SK-N-SH treated with all-trans-retinoic acid at 6 μM for 48 hours (cell line): Measurements from ENCODE around the gene RGS6.

ENCODE experiments used
- ATAC-seq: fragments of 200-7000 bp; cut with Tn5 transposase; 3 replicates; pipeline ENCODE4 v1.9.1; 2020; ENCODE audit warnings: mild to moderate bottlenecking, moderate library complexity
- BACH2 ChIP-seq: fragments of 250-450 bp; sonication (Bioruptor Pico); IDR thresholded peaks from 2 replicates; pipeline ENCODE4 v1.9.0; 2021; ENCODE audit warnings: mild to moderate bottlenecking, borderline replicate concordance
- CREB5 ChIP-seq: fragments of 250-450 bp; sonication (Bioruptor Pico); IDR thresholded peaks from 2 replicates; pipeline ENCODE4 v1.5.1; 2020; ENCODE audit warnings: low read depth, mild to moderate bottlenecking, moderate library complexity
- CSDC2 ChIP-seq: fragments of 250-450 bp; sonication (Bioruptor Pico); IDR thresholded peaks from 2 replicates; pipeline ENCODE4 v1.5.0; 2020; ENCODE audit warnings: mild to moderate bottlenecking, moderate library complexity
- CSRNP3 ChIP-seq: fragments of 250-450 bp; sonication (Bioruptor Pico); IDR thresholded peaks from 2 replicates; pipeline ENCODE4 v1.5.1; 2021; ENCODE audit warnings: mild to moderate bottlenecking, moderate library complexity
- ESRRG ChIP-seq: fragments of 250-450 bp; sonication (Bioruptor Pico); IDR thresholded peaks from 2 replicates; pipeline ENCODE4 v1.6.1; 2021; ENCODE audit warnings: mild to moderate bottlenecking
- GLIS3 ChIP-seq: fragments of 250-450 bp; sonication (Bioruptor Pico); IDR thresholded peaks from 2 replicates; pipeline ENCODE4 v1.5.0; 2020; ENCODE audit warnings: mild to moderate bottlenecking, moderate library complexity
- PATZ1 ChIP-seq: fragments of 250-450 bp; sonication (Bioruptor Pico); IDR thresholded peaks from 2 replicates; pipeline ENCODE4 v1.8.0; 2020; ENCODE audit warnings: mild to moderate bottlenecking, moderate library complexity, borderline replicate concordance
- POU6F1 ChIP-seq: fragments of 250-450 bp; sonication (Bioruptor Pico); IDR thresholded peaks from 2 replicates; pipeline ENCODE4 v1.8.0; 2021; ENCODE audit warnings: low read depth, mild to moderate bottlenecking, moderate library complexity, borderline replicate concordance
- PPARA ChIP-seq: fragments of 250-450 bp; sonication (Bioruptor Pico); IDR thresholded peaks from 2 replicates; pipeline ENCODE4 v1.5.0; 2020; ENCODE audit warnings: mild to moderate bottlenecking, borderline replicate concordance
- RARB ChIP-seq: fragments of 250-450 bp; sonication (Bioruptor Pico); IDR thresholded peaks from 2 replicates; pipeline ENCODE4 v1.8.0; 2021; ENCODE audit warnings: mild to moderate bottlenecking, moderate library complexity
- SNAI2 ChIP-seq: fragments of 250-450 bp; sonication (Bioruptor Pico); IDR thresholded peaks from 2 replicates; pipeline ENCODE4 v1.5.0; 2020; ENCODE audit warnings: mild to moderate bottlenecking, moderate library complexity
- TCF4 ChIP-seq: fragments of 250-450 bp; sonication (Bioruptor Pico); IDR thresholded peaks from 2 replicates; pipeline ENCODE4 v1.8.0; 2021; ENCODE audit warnings: mild to moderate bottlenecking, moderate library complexity, borderline replicate concordance
- ZC3H10 ChIP-seq: fragments of 250-450 bp; sonication (Bioruptor Pico); IDR thresholded peaks from 2 replicates; pipeline ENCODE4 v1.5.1; 2021; ENCODE audit warnings: mild to moderate bottlenecking, moderate library complexity
- ZFP3 ChIP-seq: fragments of 250-450 bp; sonication (Bioruptor Pico); IDR thresholded peaks from 2 replicates; pipeline ENCODE4 v1.5.0; 2020; ENCODE audit warnings: mild to moderate bottlenecking, moderate library complexity
- ZFP30 ChIP-seq: fragments of 450-650 bp; formaldehyde crosslinking; IDR thresholded peaks from 2 replicates; pipeline ENCODE4 v1.5.0; 2022; ENCODE audit warnings: mild to moderate bottlenecking, moderate library complexity
- ZNF565 ChIP-seq: fragments of 450-650 bp; formaldehyde crosslinking; conservative IDR thresholded peaks from 2 replicates; pipeline ENCODE4 v1.5.0; 2020; ENCODE audit warnings: low read depth, mild to moderate bottlenecking, moderate library complexity
- ZNF70 ChIP-seq: fragments of 450-650 bp; formaldehyde crosslinking; IDR thresholded peaks from 2 replicates; pipeline ENCODE4 v1.5.0; 2020; ENCODE audit warnings: mild to moderate bottlenecking, moderate library complexity

The RGS6 gene

GRCh38 chr14:72061718-72062117 is 129.5 kb downstream of the RGS6 start (continued):
- TF ChIP-seq PATZ1 (CRISPR knock-in tag), result no peak
- TF ChIP-seq ZNF70 (CRISPR knock-in tag), result no peak
- TF ChIP-seq ZFP30 (CRISPR knock-in tag), result no peak
- TF ChIP-seq ZFP3 (CRISPR knock-in tag), result no peak
- no peak for TF ChIP-seq ZC3H10 (CRISPR knock-in tag)
- no peak for TF ChIP-seq ZNF565

- no peak for ATAC-seq
Measured at GRCh38 chr14:72063761-72064282, 131.6 kb downstream of the RGS6 start.

GRCh38 chr14:72064501-72064900 is 132.3 kb downstream of the RGS6 start:
- no peak for ATAC-seq
- no peak for TF ChIP-seq ZFP30 (CRISPR knock-in tag)
- TF ChIP-seq CREB5 (CRISPR knock-in tag), result no peak
- no peak for TF ChIP-seq PPARA
- TF ChIP-seq ZC3H10 (CRISPR knock-in tag), result no peak
- TF ChIP-seq GLIS3 (CRISPR knock-in tag), result no peak

More at GRCh38 chr14:72063761-72064282, 131.6 kb downstream of the RGS6 start:
- TF ChIP-seq ZNF565 (no peak), SNAI2 (CRISPR knock-in tag) (no peak), RARB (CRISPR knock-in tag) (no peak), ZFP3 (CRISPR knock-in tag) (no peak), TCF4 (CRISPR knock-in tag) (no peak), CREB5 (CRISPR knock-in tag) (no peak), CSRNP3 (CRISPR knock-in tag) (no peak), CSDC2 (no peak)

GRCh38 chr14:72070458-72070857 is 138.2 kb downstream of the RGS6 start:
- no peak for TF ChIP-seq POU6F1 (CRISPR knock-in tag)
- no peak for TF ChIP-seq ESRRG (CRISPR knock-in tag)
- no peak for TF ChIP-seq BACH2
- no peak for TF ChIP-seq ZNF70 (CRISPR knock-in tag)
- no peak for TF ChIP-seq ZNF565
- TF ChIP-seq TCF4 (CRISPR knock-in tag), result no peak
- TF ChIP-seq PATZ1 (CRISPR knock-in tag), result no peak
- TF ChIP-seq ZFP30 (CRISPR knock-in tag), result no peak
- ATAC-seq, result no peak
